ENCODE measurements around the gene STX4.

GRCh38 chr16:31007684-31008083 lies 25.7 kb upstream of the STX4 start:
- no peak for TF ChIP-seq CTCF (IDR thresholded peaks at IDR 0.05 in 4 of 5, conservative IDR thresholded peaks at IDR 0.05 in 1 of 5)
- no peak for TF ChIP-seq POLR2A (IDR thresholded peaks at IDR 0.05)
